EH (cell line): ENCODE results near the gene DDX41.
A peak's percentile ranks its signal among the peaks of the same experiment; 100 is the strongest.
"Not testable (repeated sequence)": the region's sequence is repeated elsewhere in the genome, so short reads cannot be mapped to it uniquely, and the experiment has no call there.

ENCODE experiments used
- DNase-seq: peaks from one replicate; pipeline ENCODE4 v3.0.0-alpha.2; 2015; ENCODE audit warnings: low read depth

Gene DDX41

DNA sequence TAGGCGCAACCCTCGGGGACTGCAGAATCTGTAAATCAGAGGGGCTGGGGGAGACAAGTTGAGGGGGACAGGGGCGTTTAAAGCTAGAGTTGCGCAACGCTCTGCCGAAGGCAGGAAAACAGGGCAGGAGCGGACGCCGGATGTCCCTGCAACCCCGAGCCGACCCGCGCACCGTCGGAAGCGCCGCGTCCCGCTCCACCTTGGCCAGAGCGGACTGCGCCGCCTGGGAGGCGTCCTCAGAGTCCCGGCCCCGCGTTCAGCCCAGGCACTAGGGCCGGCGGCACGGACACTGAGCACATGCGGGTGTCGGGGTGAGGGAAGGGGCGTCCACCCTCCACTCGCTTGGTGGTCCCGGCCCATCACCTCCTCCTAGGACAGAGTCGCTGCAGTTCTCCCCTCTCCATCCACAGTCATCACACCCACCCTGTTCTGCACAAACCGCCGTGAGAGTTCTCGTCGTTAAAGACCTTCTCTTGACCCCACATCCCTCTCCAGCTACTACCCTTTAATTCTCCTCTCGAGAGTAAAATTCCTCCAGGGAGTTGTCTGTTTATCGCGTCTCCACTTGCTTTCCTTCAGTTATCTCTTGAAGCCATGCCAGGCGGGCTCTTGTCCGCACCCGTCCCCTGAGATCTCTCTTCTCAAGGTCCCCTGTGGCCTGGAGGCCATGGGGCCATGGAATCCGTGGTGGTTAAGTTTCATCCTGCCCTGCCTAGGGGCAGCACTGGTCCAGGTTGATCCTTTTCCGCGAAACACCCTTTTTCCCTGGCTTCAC, 18.6 kb downstream of the DDX41 start:
- no peak for DNase-seq

DNA sequence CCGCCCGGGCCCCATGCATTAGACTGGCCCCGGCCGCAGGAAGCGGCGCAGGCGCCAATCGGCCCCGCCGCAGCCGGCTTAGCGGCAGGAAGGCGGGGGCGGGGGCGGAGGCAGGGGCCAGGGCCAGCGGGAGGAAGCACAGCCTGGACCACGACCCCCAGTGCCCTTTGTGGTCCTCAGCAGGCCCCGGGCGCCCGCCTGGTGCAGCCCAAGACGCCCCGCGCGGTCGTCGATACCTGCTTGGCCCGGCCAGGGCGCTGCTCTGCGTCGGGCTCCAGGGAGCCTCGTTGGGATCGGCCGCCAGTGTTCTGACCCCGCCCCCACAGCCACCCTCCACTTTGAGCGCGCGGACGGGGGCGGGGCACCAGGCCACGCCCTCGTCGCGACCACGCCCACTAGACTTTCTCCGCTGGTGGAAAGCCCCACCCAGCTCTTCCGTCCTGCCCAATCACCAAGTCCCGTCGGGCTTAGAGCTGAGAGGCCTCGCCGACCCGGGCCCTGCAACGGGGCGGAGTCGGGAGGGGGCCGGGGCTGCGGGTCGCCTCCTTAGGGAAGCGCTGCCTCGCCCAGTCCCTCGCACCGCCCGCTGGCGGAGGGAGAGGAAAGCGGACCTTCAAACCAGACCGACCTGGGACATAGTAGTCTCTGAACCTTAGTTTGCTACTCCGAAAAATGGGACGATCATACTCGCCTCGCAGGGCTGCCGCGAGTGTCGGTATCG, 19.3 kb downstream of the DDX41 start, which contains the start of gene PDLIM7:
PDLIM7 (minus strand) TSS at position 313 of the 721 bp plus-strand sequence. CDS start 1,092 bp downstream, outside the sequence.
- DNase-seq, result peak; percentile 99

DNA sequence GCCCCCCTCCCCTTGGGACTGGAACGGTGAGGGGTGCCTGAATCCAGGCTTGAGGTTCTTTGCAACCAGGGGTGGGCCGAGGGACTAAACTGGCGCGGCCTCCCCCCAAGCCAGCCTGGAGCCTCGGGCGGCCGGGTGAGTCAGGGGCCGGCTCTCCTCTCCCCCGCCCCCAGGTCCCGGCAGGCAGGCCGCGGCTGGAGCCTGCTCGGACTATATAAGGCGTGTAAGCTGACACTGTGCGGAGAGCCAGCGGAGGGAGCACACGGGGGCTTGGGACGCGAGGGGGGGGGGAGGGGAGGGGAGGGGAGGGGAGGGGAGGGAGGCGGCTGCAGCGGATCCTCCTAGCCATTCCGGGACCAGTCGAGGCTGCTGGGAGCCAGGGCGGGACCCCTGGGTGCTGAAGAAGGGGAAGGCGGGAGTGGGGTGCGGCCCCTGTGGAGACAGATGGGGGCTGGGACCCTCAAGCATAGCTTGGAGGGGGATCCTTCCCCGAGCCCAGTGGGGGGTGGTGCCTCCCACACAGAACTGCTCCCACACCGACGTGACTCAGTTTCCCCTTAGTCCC, 20.0 kb downstream of the DDX41 start:
- peak; percentile 97 for DNase-seq

DNA sequence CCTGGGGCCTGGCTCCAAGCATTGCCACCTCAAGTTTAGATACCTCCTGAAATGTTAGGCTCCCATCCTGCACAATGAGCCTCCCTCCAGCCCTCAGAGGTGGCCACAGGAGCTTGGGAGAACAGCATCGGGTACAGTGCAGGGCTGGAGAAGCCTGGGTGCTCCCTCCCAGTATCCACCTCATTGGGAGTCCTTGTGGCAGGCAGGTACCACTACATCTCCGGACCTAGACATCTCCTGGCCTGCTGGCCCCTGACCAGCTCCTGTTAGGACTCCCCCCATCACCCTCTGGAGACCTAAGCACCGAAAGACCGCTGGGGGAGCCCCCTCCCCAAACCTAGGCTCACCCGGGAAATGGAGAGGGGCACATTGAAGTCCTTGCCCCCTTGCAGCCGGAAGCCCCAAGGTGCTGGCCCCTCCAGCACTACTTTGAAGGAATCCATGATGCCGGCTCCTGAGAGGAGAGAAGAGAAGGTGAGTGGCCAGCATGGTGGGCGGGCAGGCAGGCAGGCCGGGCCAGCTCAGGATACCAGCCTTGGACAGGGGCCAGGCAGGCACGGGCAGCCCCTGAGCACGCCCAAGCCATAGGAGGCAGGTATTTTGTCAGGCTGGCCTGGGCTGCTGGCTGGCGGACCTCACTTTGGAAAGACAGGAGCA, 20.6 kb downstream of the DDX41 start:
- DNase-seq, result peak; percentile 78

DNA sequence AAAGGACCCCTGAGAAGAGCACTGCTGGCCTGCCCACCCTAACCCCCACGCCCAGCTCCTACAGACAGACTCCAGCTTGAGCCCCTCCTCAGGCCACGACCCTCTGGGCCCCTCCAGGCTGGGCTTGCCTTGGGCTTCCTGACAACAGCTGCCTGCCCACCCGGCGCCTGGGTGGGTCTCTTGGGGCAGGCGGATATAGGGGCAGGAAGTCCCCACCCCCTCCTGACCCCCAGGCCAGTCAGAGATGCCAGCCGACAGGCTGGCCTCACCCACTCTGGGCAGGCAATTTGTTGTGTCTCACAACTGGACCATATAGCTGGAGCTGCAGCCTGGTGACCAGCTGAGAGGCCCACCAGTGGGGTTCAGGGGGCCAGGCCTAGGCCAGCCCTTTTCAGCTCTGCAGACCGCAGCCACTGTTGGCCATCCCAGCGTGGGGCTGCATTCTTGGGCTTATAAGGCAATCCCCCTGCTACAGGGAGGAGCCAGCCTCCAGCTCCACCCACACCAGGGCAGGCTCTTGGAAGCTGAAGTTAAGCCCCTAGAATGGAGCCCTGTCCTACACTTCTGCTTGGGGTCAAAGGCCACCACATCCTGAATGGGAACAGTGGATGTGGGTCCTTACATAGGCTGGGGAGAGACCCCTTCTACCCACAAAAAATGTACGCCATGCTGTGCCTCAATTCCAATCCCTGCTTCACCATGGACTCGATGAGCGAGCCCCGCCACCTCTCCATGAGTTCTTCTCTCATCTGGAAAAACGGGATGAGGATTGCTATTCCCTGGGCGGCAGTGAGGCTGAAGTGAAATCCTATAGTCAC, 21.3 kb downstream of the DDX41 start:
- peak; percentile 98 for DNase-seq

DNA sequence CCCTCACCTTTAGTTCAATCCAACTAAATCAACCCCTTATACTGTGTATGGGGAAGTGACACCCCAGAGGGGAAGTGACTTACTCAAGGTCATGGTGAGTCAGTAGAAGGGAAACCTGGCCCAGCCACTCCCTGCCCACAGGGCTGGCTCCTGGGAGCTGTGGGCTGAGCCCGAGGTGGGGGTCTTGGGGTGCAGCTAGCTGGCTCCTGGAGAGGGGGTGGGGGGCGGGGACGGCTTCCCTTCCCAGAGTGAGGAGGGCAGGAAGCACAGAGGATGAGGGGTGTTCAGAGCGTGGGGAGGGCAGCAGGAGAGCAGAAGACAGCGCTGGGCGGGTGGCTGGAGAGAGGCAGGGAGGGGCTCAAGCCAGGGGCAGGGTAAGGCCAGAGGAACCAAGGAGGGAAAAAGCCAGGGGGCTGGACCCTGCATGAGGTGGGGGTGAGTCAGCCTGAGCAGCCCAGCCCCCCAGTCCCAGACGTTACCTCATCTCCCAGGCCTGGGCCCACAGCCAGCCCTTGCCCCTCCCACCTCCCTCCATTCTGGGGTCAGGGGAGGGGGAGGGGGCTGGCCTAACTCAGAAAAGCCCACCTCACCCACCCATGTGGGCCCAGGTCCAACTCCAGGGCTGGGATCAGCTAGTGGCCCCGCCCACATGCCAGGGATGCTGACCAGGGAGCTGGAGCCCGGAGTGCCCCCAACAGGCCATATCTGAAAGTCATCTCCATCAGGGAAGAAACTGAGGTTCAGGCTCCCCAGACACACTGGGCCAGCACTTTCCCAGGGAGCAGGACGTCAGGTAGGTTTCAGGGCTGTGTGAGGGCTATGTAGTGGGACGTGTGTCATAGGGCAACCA, 22.2 kb downstream of the DDX41 start:
- peak; percentile 97 for DNase-seq

DNA sequence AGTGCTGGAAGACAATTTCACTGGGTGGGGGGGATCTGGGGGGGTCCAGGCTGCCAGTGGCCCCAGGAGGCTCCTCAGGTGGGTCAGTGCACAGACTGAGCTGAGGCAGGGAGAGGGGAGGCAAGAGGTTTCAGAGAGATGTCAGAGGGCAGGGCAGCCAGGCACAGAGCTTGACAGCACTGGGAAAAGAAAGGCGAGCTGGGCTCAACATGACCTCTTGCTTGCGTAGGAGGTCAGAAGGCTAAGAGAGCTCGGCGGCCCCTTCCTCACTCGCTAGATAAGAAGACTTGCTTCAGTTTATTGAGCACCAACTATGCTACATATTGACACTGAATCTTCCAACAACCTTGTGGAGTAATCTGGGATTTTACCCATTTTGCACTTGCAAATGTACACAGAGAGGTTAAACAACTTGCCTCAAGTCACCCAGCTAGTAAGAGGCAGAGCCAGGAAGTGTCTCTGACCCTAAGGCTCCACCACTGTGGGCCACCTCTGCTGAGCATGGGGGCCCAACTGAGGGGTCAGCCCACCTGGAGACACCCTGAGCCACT, 22.9 kb downstream of the DDX41 start:
- no peak for DNase-seq

DNA sequence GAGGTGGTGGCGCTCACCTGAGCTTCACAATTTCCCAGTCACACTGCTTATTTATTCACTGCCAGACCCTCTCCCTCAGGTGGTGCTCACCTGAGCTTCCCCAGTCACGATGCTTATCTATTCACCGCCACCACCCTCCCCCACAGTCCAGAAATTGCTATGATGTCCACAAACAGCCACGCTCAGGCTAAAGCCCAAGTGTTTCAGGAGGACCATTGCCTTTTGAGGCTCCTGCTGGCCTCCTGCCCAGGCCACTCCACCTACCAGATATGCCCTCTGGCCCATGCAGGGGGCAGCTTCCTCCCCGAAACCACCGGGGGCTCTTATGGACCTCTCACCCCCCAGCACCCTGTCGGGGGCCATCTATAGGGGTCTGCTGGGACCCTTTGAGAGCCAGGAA, 23.9 kb downstream of the DDX41 start:
- DNase-seq, result no peak

DNA sequence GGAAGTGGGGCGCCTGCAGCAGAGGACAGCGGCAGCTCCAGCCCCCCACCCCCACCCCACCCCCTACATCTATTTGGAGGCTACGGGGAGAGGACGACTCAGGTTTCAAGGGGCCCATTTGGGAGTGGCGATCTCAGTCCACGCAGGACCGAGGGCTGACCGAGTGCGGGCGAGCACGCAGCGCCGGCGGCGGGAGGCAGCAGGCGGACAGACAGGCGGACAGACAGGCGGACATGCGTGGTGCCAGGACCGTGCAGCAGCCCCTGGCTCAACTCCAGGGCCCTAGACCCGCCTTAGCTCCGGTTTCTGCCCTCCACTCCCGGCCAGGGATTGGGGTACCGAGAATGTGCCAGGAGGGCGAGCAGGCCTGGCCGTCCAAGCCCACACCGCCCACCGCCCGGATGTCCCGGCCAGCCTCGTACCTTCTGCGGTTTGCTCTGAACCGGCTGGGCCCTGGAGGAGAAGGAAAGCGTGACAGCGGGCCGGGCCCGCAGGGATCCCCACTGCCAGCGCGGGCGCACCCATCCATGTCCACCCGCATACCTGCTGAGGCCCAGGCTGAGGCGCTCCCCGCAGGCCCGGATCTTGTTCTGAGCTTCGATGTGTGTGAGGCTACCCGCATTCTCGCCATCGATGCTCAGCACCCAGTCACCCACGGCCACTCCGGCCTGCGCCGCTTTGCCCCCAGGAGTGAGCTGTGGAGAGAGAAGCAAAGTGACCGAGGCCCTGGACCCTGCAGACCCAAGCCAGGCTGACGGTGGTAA, 24.6 kb downstream of the DDX41 start:
- DNase-seq, result no peak

DNA sequence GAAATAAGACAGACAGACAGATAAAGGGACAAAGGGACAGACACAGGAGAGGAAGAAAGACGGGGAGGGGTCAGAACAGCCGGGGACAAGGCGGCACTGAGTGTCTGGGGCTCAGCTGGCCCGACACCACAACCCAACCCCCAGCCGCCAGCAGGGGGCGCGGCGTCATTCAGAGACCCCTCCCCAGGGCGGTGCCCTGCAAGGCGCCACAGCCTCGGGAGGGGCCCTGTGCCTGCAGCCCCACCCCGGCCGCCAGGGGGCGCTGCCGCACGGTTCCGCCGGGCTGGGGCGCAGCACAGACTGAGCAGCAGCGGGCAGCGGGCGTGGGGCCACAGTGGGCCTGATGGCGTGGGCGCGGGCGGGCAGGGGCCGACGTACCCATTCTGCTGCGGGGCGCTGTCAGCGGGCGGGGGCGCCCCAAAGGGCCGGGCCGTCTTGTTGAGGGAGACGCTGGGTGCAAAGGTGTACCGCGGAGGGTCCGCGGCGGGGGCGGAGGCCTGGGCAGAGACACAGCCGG, 25.3 kb downstream of the DDX41 start:
- DNase-seq, result peak; percentile 53

DNA sequence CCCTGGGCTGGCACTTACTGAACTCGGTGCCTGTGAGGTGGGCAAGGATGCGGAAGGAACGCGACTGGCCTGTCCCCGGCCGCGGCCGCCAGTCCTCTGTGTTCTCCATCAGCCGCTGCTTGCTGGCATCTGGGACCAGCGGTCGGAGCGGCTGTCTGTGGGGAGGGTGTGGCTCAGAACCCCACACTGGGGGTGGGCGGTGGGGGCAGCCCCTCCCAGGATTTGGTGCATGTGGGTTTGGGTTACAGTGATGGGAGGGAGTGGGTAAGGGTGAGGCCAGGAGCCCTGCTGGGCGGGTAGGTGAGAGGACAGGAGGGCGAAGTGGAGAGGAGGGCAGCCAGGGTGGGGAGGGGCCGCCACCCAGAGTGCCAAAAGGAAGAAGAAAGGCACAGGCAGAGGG, 25.8 kb downstream of the DDX41 start:
- no peak for DNase-seq

DNA sequence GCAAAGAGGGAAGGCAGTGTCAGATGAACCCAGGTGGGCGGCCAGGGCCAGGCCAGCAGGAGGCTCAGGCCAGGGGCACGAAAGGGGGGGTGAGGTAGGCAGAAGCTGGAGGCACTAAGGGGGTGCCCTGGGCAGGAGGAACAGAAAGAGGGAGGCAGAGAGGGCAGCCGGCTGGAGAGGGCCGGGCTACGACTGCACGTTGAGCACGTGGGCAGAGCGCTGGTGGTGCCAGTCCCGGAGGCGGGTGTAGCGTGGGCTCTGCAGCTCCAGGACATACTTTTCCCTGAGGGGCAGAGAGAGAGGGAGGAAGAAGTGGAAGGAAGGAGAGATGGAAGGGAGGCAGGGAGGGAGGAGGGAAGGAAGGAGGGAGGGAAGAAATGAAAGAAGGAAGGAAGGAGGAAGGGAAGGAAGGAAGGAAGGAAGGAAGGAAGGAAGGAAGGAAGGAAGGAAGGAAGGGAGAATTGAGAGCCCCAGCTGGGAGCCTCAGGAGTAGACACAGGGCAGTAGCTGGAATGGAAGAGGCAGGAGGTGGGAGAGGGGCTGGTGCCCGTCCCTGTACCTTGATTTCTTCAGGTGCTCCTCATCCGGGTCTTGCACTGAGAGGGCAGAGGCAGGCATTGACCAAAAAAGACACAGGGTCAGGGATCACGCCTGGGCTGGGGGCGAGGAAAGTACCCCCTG, 26.3 kb downstream of the DDX41 start:
- no peak for DNase-seq

DNA sequence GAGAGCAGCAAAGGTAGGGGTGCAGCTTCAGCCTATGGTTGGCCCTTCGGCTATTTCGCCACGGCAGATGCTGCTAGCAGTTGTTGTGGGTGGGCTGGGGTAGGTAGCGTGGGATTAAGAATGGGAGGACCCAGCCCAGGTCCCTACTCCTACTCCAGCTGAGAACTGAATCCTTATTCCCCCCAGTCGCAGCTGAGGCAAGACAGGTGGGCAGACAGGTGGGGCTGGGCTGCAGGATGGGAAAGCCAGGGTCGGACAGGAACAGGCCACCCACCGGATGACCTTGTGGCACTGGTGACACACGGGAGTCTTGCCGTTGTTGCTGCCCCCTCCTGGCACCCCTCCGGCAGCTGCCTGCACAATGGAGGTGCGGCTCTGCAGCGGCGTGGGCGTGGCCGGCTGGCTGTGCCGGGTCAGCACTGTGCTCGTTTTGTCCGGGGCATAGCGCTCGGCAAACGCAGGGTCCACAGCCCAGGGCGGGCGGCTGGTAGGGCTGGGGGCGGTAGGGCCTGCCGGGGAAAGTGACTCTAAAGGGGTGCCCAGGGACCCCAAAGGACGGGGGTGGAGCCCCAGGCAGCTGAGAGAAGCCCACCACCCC, 27.5 kb downstream of the DDX41 start:
- peak; percentile 30 for DNase-seq

DNA sequence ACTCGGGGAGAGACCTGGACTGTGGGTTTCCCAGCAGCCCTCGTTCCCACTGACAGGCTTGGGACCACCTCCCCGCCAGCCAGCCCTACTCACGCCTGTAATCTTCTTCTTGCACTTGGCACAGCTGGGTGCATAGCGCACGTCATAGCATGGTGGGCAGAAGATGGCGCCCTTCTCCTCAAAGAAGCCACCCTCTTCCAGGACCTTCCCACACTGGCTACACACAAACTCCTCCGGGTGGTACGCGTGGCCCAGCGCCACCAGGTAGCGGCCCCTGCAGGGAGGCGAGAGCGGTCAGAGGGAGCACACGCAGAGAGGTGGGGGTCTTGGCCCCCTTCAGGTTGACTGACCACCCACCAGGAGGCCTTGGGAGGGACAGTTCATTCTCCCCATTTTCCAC, 28.8 kb downstream of the DDX41 start:
- DNase-seq, result peak; percentile 19

DNA sequence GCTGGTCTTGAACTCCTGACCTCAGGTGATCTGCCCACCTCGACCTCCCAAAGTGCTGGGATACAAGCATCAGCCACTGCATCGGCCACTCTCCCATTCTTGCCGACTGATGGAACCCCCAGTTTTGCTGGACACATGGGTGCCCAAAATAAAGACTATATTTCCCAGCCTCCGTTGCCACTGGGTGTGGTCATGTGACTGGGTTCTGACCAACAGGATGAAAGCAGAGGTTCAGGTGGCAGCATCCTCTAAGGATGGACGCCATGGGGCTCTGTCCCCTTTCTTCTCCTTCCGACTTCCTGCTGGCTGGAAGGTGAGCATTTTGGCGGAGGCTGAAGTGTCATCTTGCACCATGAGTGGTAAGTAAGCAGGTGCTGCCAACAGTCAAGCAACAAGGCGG, 29.6 kb downstream of the DDX41 start:
- DNase-seq, result no peak

DNA sequence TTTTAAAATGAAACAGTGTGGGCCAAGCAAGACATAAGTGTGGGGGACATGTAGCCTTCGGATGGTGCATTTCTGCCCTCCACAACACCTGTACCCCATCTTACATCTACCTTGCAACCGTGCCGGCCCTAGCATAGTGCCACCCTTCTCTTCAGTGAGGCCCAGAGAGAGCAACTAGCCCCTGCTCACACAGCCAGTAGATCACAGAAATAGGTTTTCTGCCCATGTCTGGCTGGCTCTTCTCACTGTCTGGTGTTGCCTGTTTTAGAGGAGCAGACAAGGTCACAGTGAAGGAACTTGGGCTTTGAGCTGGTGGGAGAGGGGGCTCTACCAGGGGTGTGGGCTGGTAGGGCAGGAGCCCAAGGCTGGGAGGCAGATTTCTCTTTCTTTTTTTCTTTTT, 30.5 kb downstream of the DDX41 start:
- no peak for DNase-seq

DNA sequence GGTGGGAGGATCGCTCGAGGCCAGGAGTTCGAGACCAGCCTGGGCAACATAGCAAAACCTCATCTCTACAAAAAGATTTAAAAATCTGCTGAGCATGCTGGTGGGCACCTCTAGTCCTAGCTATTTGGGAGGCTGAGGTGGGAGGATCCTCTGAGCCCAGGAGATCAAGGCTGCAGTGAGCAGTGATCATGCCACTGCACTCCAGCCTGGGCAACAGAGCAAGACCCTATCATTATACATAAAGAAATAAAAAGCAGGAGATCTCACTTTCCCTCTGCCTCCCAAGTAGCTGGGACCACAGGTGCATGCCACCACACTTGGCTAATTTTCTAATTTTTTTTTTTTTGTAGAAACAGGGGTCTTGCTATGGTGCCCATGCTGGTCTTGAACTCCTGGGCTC, 31.0 kb downstream of the DDX41 start:
- DNase-seq, result not testable (repeated sequence)

DNA sequence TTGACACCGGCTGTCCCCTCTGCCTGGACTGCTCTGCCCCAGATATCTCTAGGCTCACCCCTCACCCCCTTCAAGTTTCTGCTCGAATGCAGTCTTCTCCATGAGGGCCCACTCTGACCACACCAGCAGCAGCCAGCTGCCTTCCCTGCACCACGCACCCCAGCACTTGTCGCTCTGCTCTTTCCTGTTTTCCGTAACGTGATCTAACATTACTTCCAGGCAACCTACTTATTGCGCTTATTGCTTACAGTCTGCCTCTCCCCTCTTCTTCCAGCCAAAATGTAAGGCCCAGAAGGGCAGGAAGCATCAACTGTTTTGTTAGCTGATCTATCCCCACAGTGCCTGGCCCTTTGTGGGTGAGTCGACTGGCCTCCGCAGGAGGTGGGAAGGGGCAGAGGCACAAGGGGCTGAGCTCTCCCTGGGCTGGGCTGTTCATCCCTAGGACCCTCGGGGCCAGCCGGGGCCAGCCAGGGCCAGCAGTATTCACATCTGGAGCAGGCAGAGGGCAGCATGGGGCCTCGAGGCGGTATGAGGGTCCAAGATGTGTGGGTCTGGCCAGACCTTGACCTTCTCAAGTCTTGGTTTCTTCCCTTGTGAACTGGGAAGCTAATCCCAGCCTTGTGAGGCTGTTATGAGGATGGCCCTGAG, 31.7 kb downstream of the DDX41 start:
- DNase-seq, result peak; percentile 32
